Fibroblast of lung (primary cell): ENCODE results near the gene ZNF587.

Experiments used
- CTCF ChIP-seq, 2 donors: IDR thresholded peaks in 1 of 2; conservative IDR thresholded peaks in 1 of 2; 1 replicate in 1 of 2; 2 replicates in 1 of 2; pipeline ENCODE4 v1.5.1; 2011 to 2012; ENCODE audit warnings: low read length in 2 of 2, control low read depth in 1 of 2, inconsistent platforms in 1 of 2, low read depth in 1 of 2, mild to moderate bottlenecking in 1 of 2
- EZH2 ChIP-seq: IDR thresholded peaks from 2 replicates; pipeline ENCODE4 v1.5.1; 2012; ENCODE audit warnings: low read length, control low read depth, mild to moderate bottlenecking; ENCODE audit errors: missing control alignments

- TF ChIP-seq CTCF (conservative IDR thresholded peaks at IDR 0.05 in 1 of 2, IDR thresholded peaks at IDR 0.05 in 1 of 2; ENCODE audit: low read depth in 1 of 2, low read length in 2 of 2) (no peak), EZH2 (no peak)
Observed at GRCh38 chr19:57887195-57887941, 37.7 kb downstream of the ZNF587 start.
